ENCODE data around the gene PIP4P1. TPM values are rescaled to one million over a fixed set of nuclear protein-coding genes. Genes with fewer than 3 reads are reported as not detected.
A peak's percentile ranks its signal among the peaks of the same experiment; 100 is the strongest.

The PIP4P1 gene
- total and polyA plus RNA-seq, 2 donors from 2014 or later = 33.3 to 35.7 TPM

DNA sequence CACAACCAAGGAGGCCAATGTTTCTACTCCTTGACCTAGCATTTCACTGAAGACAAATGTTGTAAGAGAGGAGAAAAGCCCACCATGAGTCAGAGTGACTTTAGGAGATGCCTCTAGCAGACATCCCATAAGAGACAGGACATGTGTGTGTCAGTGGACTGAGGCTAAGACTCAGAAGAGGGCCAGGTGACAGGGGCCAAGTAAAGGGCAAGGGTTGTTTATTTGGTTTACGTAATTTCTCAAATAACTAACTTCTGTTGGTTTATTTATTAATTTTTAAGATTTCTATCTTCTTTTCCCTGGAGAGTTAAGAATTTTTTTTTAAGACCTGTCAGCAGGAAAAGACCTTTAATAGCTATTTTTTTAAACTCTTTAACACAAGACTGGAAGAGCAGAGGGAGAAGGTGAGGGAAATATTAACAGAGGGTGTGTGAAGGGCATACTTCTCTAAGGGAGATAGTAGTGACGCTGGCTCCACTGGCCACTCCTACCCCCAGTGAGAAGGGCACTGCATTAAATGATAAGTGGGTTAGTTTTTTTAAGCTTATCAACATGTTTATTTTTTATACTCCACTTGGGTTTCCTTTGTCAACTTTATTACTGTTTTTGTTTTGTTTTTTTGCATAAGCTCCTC is 11.4 kb upstream of the PIP4P1 start:
- intact Hi-C loops (cut with DNase I) = no loop called here
- TF ChIP-seq, protein P1, sequence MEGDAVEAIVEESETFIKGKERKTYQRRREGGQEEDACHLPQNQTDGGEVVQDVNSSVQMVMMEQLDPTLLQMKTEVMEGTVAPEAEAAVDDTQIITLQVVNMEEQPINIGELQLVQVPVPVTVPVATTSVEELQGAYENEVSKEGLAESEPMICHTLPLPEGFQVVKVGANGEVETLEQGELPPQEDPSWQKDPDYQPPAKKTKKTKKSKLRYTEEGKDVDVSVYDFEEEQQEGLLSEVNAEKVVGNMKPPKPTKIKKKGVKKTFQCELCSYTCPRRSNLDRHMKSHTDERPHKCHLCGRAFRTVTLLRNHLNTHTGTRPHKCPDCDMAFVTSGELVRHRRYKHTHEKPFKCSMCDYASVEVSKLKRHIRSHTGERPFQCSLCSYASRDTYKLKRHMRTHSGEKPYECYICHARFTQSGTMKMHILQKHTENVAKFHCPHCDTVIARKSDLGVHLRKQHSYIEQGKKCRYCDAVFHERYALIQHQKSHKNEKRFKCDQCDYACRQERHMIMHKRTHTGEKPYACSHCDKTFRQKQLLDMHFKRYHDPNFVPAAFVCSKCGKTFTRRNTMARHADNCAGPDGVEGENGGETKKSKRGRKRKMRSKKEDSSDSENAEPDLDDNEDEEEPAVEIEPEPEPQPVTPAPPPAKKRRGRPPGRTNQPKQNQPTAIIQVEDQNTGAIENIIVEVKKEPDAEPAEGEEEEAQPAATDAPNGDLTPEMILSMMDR (IDR thresholded peaks at IDR 0.05; ENCODE audit: borderline replicate concordance, extremely low read depth, insufficient read depth) = no peak
- Histone ChIP-seq H3K27me3 (ENCODE audit: control insufficient read depth, insufficient read depth, low read length) (no peaks in the 10 kb centered on the region), H3K4me1 (ENCODE audit: control insufficient read depth in 2 of 3, insufficient read depth in 2 of 3, low read depth in 1 of 3, low read length in 3 of 3) (peaks cover 0 to 19% (median 14%) of the 10 kb centered on the region in 3 donors), H3K27ac (ENCODE audit: low read depth in 2 of 2, low read length in 2 of 2) (peak overlapping the region; percentile 78), H3K9ac (ENCODE audit: low read length in 3 of 3) (peak overlapping the region in 1 of 3 donors; percentile 71), H3K4me3 (ENCODE audit: low read length in 3 of 3) (peak overlapping the region in 2 of 3 donors; percentile 13 to 53), H3K9me3 (ENCODE audit: control insufficient read depth in 2 of 3, insufficient read depth in 1 of 3, low read length in 3 of 3) (no peaks in the 10 kb centered on the region), H3K36me3 (ENCODE audit: control insufficient read depth in 2 of 3, insufficient read depth in 3 of 3, low read length in 3 of 3) (peaks cover 0 to 39% (median 33%) of the 10 kb centered on the region in 3 donors)
- FAIRE-seq = no peak
- DNase-seq = peak in 1 of 5 donors; percentile 16

DNA sequence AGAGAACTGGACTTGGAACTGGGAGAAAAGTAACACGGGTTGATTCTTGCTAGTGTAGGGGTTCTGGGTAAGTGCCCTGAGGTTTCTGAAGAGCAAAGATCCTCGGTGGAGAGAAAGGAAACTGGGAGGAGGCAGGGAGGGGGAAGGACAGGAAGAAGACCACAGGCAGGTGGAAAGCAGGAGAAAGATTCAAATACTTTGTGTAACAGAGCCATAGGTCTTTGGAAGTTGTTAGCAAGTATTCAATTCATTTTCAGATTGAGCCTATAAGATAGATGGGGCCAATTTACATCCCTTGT is 9.3 kb upstream of the PIP4P1 start:
- FAIRE-seq (no peak), DNase-seq (peak in 1 of 5 donors; percentile 66)
- Histone ChIP-seq H3K4me3 (ENCODE audit: low read length in 3 of 3) (peak overlapping the region; percentile 26 to 100 (median 94)), H3K27me3 (ENCODE audit: control insufficient read depth, insufficient read depth, low read length) (no peaks in the 10 kb centered on the region), H3K9ac (ENCODE audit: low read length in 3 of 3) (peak overlapping the region in 2 of 3 donors; percentile 65 to 93), H3K4me1 (ENCODE audit: control insufficient read depth in 2 of 3, insufficient read depth in 2 of 3, low read depth in 1 of 3, low read length in 3 of 3) (peaks cover 0 to 16% (median 9%) of the 10 kb centered on the region in 3 donors), H3K36me3 (ENCODE audit: control insufficient read depth in 2 of 3, insufficient read depth in 3 of 3, low read length in 3 of 3) (peaks cover 0 to 23% (median 16%) of the 10 kb centered on the region in 3 donors), H3K9me3 (ENCODE audit: control insufficient read depth in 2 of 3, insufficient read depth in 1 of 3, low read length in 3 of 3) (no peaks in the 10 kb centered on the region), H3K27ac (ENCODE audit: low read depth in 2 of 2, low read length in 2 of 2) (peak overlapping the region; percentile 91 to 96)
- TF ChIP-seq, protein P1 (IDR thresholded peaks at IDR 0.05; ENCODE audit: borderline replicate concordance, extremely low read depth, insufficient read depth) = no peak
- intact Hi-C loops (cut with DNase I) = no loop called here

DNA sequence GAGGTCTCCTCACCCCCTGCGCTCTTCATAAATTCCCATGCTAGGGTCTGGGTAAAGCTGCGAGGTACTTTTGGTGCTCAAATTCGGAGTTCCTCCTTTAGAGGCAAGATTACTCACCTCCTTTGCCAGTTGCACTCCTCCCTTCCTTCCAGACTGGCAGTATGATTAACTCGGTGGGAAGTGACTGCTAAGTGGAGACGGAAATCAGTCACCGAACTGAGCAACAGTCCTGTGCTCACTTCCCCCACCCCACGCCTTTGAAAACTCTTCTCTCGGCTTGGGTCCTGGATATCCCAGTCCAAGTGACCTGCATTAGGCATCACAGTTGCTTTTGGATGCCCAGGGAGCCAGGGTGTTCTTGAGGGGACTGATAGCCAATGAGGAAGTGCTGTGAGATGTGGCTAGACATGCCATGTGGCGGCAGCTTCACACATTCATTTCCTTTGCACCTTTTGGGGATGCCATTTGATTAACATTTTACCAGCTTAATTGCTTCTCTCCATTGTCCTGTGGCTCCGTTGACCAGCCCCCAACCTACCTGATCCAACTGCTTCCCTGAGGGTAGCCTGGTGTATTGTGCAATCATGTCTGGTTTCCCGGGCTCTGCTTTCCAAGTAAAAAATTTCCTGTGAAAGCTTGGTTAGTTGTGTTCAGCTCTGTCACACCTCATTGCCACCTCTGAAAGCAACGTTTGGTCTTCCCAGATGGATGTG is 8.8 kb upstream of the PIP4P1 start:
- TF ChIP-seq, protein P1 (IDR thresholded peaks at IDR 0.05; ENCODE audit: borderline replicate concordance, extremely low read depth, insufficient read depth) = no peak
- peaks cover 0 to 19% (median 13%) of the 10 kb centered on the region in 3 donors for H3K36me3 ChIP-seq (ENCODE audit: control insufficient read depth in 2 of 3, insufficient read depth in 3 of 3, low read length in 3 of 3)
- H3K27me3 ChIP-seq (ENCODE audit: control insufficient read depth, insufficient read depth, low read length) = no peaks in the 10 kb centered on the region
- no peaks in the 10 kb centered on the region for H3K9me3 ChIP-seq (ENCODE audit: control insufficient read depth in 2 of 3, insufficient read depth in 1 of 3, low read length in 3 of 3)
- peak overlapping the region; percentile 65 to 93 (median 88) for H3K9ac ChIP-seq (ENCODE audit: low read length in 3 of 3)
- peak overlapping the region; percentile 91 to 96 for H3K27ac ChIP-seq (ENCODE audit: low read depth in 2 of 2, low read length in 2 of 2)
- peak overlapping the region; percentile 75 to 100 (median 94) for H3K4me3 ChIP-seq (ENCODE audit: low read length in 3 of 3)
- FAIRE-seq (no peak), DNase-seq (peak; percentile 43 to 79 (median 69))
- peaks cover 0 to 16% (median 9%) of the 10 kb centered on the region in 3 donors for H3K4me1 ChIP-seq (ENCODE audit: control insufficient read depth in 2 of 3, insufficient read depth in 2 of 3, low read depth in 1 of 3, low read length in 3 of 3)
- intact Hi-C loops (cut with DNase I) = no loop called here

Data from kidney (tissue), 14 donors.